A673 (cell line): Measurements from ENCODE around the gene MAST4. TPM values are rescaled to one million over a fixed set of nuclear protein-coding genes. Genes with fewer than 3 reads are reported as not detected.

ENCODE experiments used
- BruUV-seq: library from RNA; stranded (reverse); fragments of 400-500 nt; replicated peaks from 2 replicates; lab custom pipeline; 2021; lab: Mats Ljungman, UMichigan
- CTCF ChIA-PET: fragments of 300-600 bp; sonication (Branson Sonifier 250); formaldehyde crosslinking; loops from one replicate; lab custom pipeline; 2022; ENCODE audit warnings: antibody characterized with exemption; lab: Charles Lee
- POLR2A ChIA-PET: fragments of 300-600 bp; sonication (Branson Sonifier 250); formaldehyde crosslinking; loops from one replicate; lab custom pipeline; 2022; ENCODE audit warnings: antibody characterized with exemption; ENCODE audit not compliant: low non-redundant PET; lab: Charles Lee
- DNase-seq: peaks from one replicate; pipeline ENCODE4 v3.0.0-alpha.2; 2015; ENCODE audit warnings: low spot score
- H3K27ac ChIP-seq: fragments of 200-600 bp; sonication (generic); 2 replicates; pipeline ENCODE4 v1.5.1; 2016; ENCODE audit warnings: mixed run types, low read depth, mild to moderate bottlenecking, mixed read lengths, antibody characterized with exemption, low read length; ENCODE audit not compliant: poor library complexity, severe bottlenecking
- H3K27me3 ChIP-seq: fragments of 200-600 bp; sonication (generic); replicated peaks from 2 replicates; pipeline ENCODE4 v1.6.1; 2017; ENCODE audit warnings: mixed run types, low read depth, mild to moderate bottlenecking, mixed read lengths, antibody characterized with exemption, low read length; ENCODE audit not compliant: insufficient read depth, poor library complexity
- H3K36me3 ChIP-seq: fragments of 200-600 bp; sonication (generic); 2 replicates; pipeline ENCODE4 v1.6.1; 2016; ENCODE audit warnings: mixed run types, mild to moderate bottlenecking, mixed read lengths, antibody characterized with exemption, low read length; ENCODE audit not compliant: insufficient read depth, poor library complexity, severe bottlenecking
- H3K4me1 ChIP-seq: fragments of 200-600 bp; sonication (generic); 2 replicates; pipeline ENCODE4 v1.6.1; 2017; ENCODE audit warnings: mixed run types, mild to moderate bottlenecking, mixed read lengths, antibody characterized with exemption, low read length; ENCODE audit not compliant: insufficient read depth, poor library complexity, severe bottlenecking
- H3K4me3 ChIP-seq: fragments of 200-600 bp; sonication (generic); 2 replicates; pipeline ENCODE4 v1.5.1; 2016; ENCODE audit warnings: low read depth, mixed run types, mild to moderate bottlenecking, mixed read lengths, low read length; ENCODE audit not compliant: poor library complexity, severe bottlenecking
- H3K9me3 ChIP-seq: fragments of 200-600 bp; sonication (generic); 2 replicates; pipeline ENCODE4 v1.6.1; 2016; ENCODE audit warnings: mixed run types, low read depth, mild to moderate bottlenecking, mixed read lengths, antibody characterized with exemption, low read length; ENCODE audit not compliant: poor library complexity, severe bottlenecking
- CTCF ChIP-seq: fragments of 300-800, 200-600 bp; sonication (generic); conservative IDR thresholded peaks from 2 replicates; pipeline ENCODE4 v1.5.1; 2017; ENCODE audit warnings: low read depth, mild to moderate bottlenecking, antibody characterized with exemption, low read length, moderate library complexity, mixed read lengths
- EZH2 ChIP-seq: fragments of 200-600 bp; sonication (generic); IDR thresholded peaks from 2 replicates; pipeline ENCODE4 v1.6.1; 2017; ENCODE audit warnings: borderline replicate concordance, low read depth, mild to moderate bottlenecking, mixed read lengths, antibody characterized with exemption, low read length; ENCODE audit not compliant: poor library complexity, severe bottlenecking
- intact Hi-C: fragments of 100-400 bp; cut with micrococcal nuclease; formaldehyde crosslinking; loops from one replicate; pipeline ENCODE4 v1.10.0; 2022; ENCODE audit not compliant: unreplicated experiment
- total RNA-seq: library from RNA; stranded (reverse); gene quantifications from 2 replicates; pipeline ENCODE4 v1.2.3, GENCODE V29; 2021

The MAST4 gene
- total RNA-seq, 1 experiment from 2014 or later: 4.5 TPM

- Histone ChIP-seq H3K27me3 (no peaks in the 10 kb centered on the region), H3K36me3 (no peaks in the 10 kb centered on the region), H3K4me1 (no peaks in the 10 kb centered on the region), H3K4me3 (no peak overlapping the region), H3K27ac (no peak overlapping the region), H3K9me3 (no peaks in the 10 kb centered on the region)
- DNase-seq: no peak
- POLR2A ChIA-PET: no interaction called here
- BruUV-seq: no TSS peak
- CTCF ChIA-PET: no interaction called here
- no peak for TF ChIP-seq EZH2
- intact Hi-C loops: no loop called here
Observed at GRCh38 chr5:67031692-67032091, 435.5 kb downstream of the MAST4 start.

- Histone ChIP-seq H3K4me1 (no peaks in the 10 kb centered on the region), H3K9me3 (no peaks in the 10 kb centered on the region), H3K27me3 (no peaks in the 10 kb centered on the region), H3K4me3 (no peak overlapping the region), H3K27ac (no peak overlapping the region), H3K36me3 (no peaks in the 10 kb centered on the region)
- no peak for DNase-seq
- no TSS peak for BruUV-seq
- POLR2A ChIA-PET: no interaction called here
- intact Hi-C loops: no loop called here
- TF ChIP-seq CTCF (no peak), EZH2 (no peak)
- CTCF ChIA-PET: no interaction called here
Observed at GRCh38 chr5:67032921-67033664, 436.9 kb downstream of the MAST4 start.

- no peaks in the 10 kb centered on the region for H3K4me1 ChIP-seq
- no peaks in the 10 kb centered on the region for H3K9me3 ChIP-seq
- ChIA-PET POLR2A (interaction anchor here (0.6 kb wide), 1 partner anchor 67 kb away, joined by 3 read pairs; no protein-coding TSS in a partner anchor), CTCF (no interaction called here)
- TF ChIP-seq CTCF: no peak
- TF ChIP-seq EZH2: no peak
- intact Hi-C loops: no loop called here
- no peaks in the 10 kb centered on the region for H3K36me3 ChIP-seq
- no peaks in the 10 kb centered on the region for H3K27me3 ChIP-seq
- H3K27ac ChIP-seq: no peak overlapping the region
- no TSS peak for BruUV-seq
- no peak for DNase-seq
- H3K4me3 ChIP-seq: no peak overlapping the region
Observed at GRCh38 chr5:67033880-67034651, 437.9 kb downstream of the MAST4 start.
